Endothelial cell of umbilical vein (primary cell): ENCODE results near the gene ADCY9. TPM values are rescaled to one million over a fixed set of nuclear protein-coding genes. Genes with fewer than 3 reads are reported as not detected.

ENCODE experiments used
- BruUV-seq: library from RNA; stranded (reverse); fragments of 400-500 nt; replicated peaks from 2 replicates; lab custom pipeline; 2021; lab: Mats Ljungman, UMichigan
- CTCF ChIA-PET: fragments of 300-600, 350-600 bp; sonication (Branson Sonifier 250); formaldehyde crosslinking; loops from one replicate; lab custom pipeline; 2021; ENCODE audit warnings: antibody characterized with exemption, inconsistent platforms; lab: Charles Lee
- POLR2A ChIA-PET: fragments of 300-600, 350-600 bp; sonication (Branson Sonifier 250); formaldehyde crosslinking; loops from one replicate; lab custom pipeline; 2021; ENCODE audit warnings: antibody characterized with exemption, inconsistent platforms; lab: Charles Lee
- DNase-seq: peaks from one replicate; pipeline ENCODE4 v3.0.0-alpha.2; 2011; ENCODE audit warnings: low read depth, low spot score
- FAIRE-seq: peaks from 2 replicates; lab custom pipeline; 2011; peaks lifted over from hg19 to GRCh38; lab: Jason Lieb, UNC
- H2AFZ ChIP-seq: 2 replicates; pipeline ENCODE4 v1.6.0; 2012; ENCODE audit warnings: low read depth, low read length, control low read depth, inconsistent platforms
- H3K27ac ChIP-seq: 2 replicates; pipeline ENCODE4 v1.5.1; 2011; ENCODE audit warnings: low read depth, mild to moderate bottlenecking, control low read depth, low read length, moderate library complexity; ENCODE audit not compliant: insufficient read depth
- H3K27me3 ChIP-seq, 2 experiments: 2 replicates each; pipeline versions ENCODE4 v1.6.0 to v1.6.1; 2011; ENCODE audit warnings: low read length in 2 of 2, mixed read lengths in 1 of 2; ENCODE audit not compliant: control insufficient read depth in 2 of 2, insufficient read depth in 2 of 2
- H3K36me3 ChIP-seq, 2 experiments: 2 replicates in 1 of 2; 3 replicates in 1 of 2; pipeline ENCODE4 v1.5.1; 2011; ENCODE audit warnings: low read length in 2 of 2, mild to moderate bottlenecking in 1 of 2, moderate library complexity in 1 of 2; ENCODE audit not compliant: control insufficient read depth in 2 of 2, insufficient read depth in 2 of 2; ENCODE audit errors: extremely low read depth in 1 of 2
- H3K4me1 ChIP-seq: 3 replicates; pipeline ENCODE4 v1.5.1; 2011; ENCODE audit warnings: mild to moderate bottlenecking, low read length; ENCODE audit not compliant: control insufficient read depth, insufficient read depth; ENCODE audit errors: extremely low read depth
- H3K4me2 ChIP-seq: 2 replicates; pipeline ENCODE4 v1.6.1; 2011; ENCODE audit warnings: low read length, control low read depth, mixed read lengths; ENCODE audit not compliant: insufficient read depth
- H3K4me3 ChIP-seq, 3 experiments: fragments of 200-600 bp in 1 of 3; sonication (generic), shearing (Covaris generic) in 1 of 3; replicated peaks in 1 of 3; 2 replicates each; pipeline ENCODE4 v1.5.1; 2011 to 2016; ENCODE audit warnings: control low read depth in 3 of 3, low read length in 3 of 3, mild to moderate bottlenecking in 2 of 3, inconsistent platforms in 1 of 3, low read depth in 1 of 3, moderate library complexity in 1 of 3; ENCODE audit not compliant: insufficient read depth in 1 of 3
- H3K79me2 ChIP-seq: 2 replicates; pipeline ENCODE4 v1.6.0; 2012; ENCODE audit warnings: low read length, inconsistent platforms; ENCODE audit not compliant: control insufficient read depth, insufficient read depth
- H3K9ac ChIP-seq: replicated peaks from 2 replicates; pipeline ENCODE3; 2011; ENCODE audit warnings: low read length, control low read depth; ENCODE audit not compliant: insufficient read depth; ENCODE audit errors: extremely low read depth
- H3K9me1 ChIP-seq: replicated peaks from 3 replicates; pipeline ENCODE4 v1.6.0; 2011; ENCODE audit warnings: mild to moderate bottlenecking, low read length; ENCODE audit not compliant: control insufficient read depth, insufficient read depth; ENCODE audit errors: extremely low read depth
- H3K9me3 ChIP-seq: replicated peaks from 2 replicates; pipeline ENCODE4 v1.5.1; 2012; ENCODE audit warnings: low read length, inconsistent platforms; ENCODE audit not compliant: control insufficient read depth, insufficient read depth
- H4K20me1 ChIP-seq: replicated peaks from 2 replicates; pipeline ENCODE3; 2011; ENCODE audit warnings: mild to moderate bottlenecking, low read length; ENCODE audit not compliant: control insufficient read depth, insufficient read depth; ENCODE audit errors: extremely low read depth
- CTCF ChIP-seq, 2 donors: IDR thresholded peaks; 1 replicate in 1 of 2; 2 replicates in 1 of 2; pipeline ENCODE4 v1.5.1; 2011; ENCODE audit warnings: low read length in 2 of 2, mild to moderate bottlenecking in 2 of 2, moderate library complexity in 2 of 2, control low read depth in 1 of 2, inconsistent platforms in 1 of 2, low read depth in 1 of 2; ENCODE audit not compliant: insufficient read depth in 1 of 2; ENCODE audit errors: extremely low read depth in 1 of 2
- FOS ChIP-seq: IDR thresholded peaks from 2 replicates; pipeline ENCODE4 v1.6.1; 2011; ENCODE audit warnings: mild to moderate bottlenecking, low read length, moderate library complexity, borderline replicate concordance; ENCODE audit not compliant: insufficient read depth
- GATA2 ChIP-seq: IDR thresholded peaks from 2 replicates; pipeline ENCODE4 v1.7.0; 2011; ENCODE audit warnings: low read depth, mild to moderate bottlenecking, moderate library complexity, mixed read lengths, low read length; ENCODE audit not compliant: insufficient read length, insufficient read depth
- JUN ChIP-seq: IDR thresholded peaks from 2 replicates; pipeline ENCODE4 v1.6.1; 2011; ENCODE audit warnings: borderline replicate concordance, low read depth; ENCODE audit not compliant: insufficient read length, insufficient read depth
- MAX ChIP-seq: IDR thresholded peaks from 2 replicates; pipeline ENCODE4 v1.6.1; 2011; ENCODE audit not compliant: insufficient read depth, insufficient read length
- POLR2A ChIP-seq: IDR thresholded peaks from 2 replicates; pipeline ENCODE4 v1.6.1; 2012; ENCODE audit warnings: low read depth, mild to moderate bottlenecking, control low read depth, low read length
- POLR2AphosphoS5 ChIP-seq: IDR thresholded peaks from 2 replicates; pipeline ENCODE4 v1.6.1; 2012; ENCODE audit warnings: low read depth, mild to moderate bottlenecking, control low read depth, low read length, moderate library complexity; ENCODE audit not compliant: insufficient read depth
- dilution Hi-C: fragments of 300-500 bp; cut with MboI; formaldehyde crosslinking; loops from one replicate; pipeline ENCODE4 v1.15.0; 2019; ENCODE audit warnings: low sequenced_read_pairs; ENCODE audit not compliant: extremely low pct_ligation_motif_present
- intact Hi-C: fragments of 100-400 bp; cut with micrococcal nuclease; formaldehyde crosslinking; loops from one replicate; pipeline ENCODE4 v1.10.0; 2022
- polyA plus RNA-seq, 4 experiments: library from polyadenylated mRNA; depleted of rRNA in 3 of 4; stranded (reverse) in 3 of 4; unstranded in 1 of 4; fragments of >200 nt; gene quantifications; 2 replicates each; pipeline versions ENCODE4 v1.2.1 to v1.2.3, GENCODE V29; 2011 to 2012; ENCODE audit warnings: missing spikeins in 1 of 4
- total RNA-seq: library from RNA; stranded (reverse); gene quantifications from 2 replicates; pipeline ENCODE4 v1.2.3, GENCODE V29; 2021

Gene ADCY9
- total and polyA plus RNA-seq, 2 donors (not counting 3 experiments of a cell fraction or from before 2014, with no cell fraction given): 6.8 to 14.0 TPM

- Histone ChIP-seq H3K9me1 (no peaks in the 10 kb centered on the region), H2AFZ (no peak overlapping the region), H3K9me3 (no peaks in the 10 kb centered on the region), H3K79me2 (no peaks in the 10 kb centered on the region), H3K4me2 (no peak overlapping the region), H3K9ac (no peak overlapping the region), H3K27me3 (no peaks in the 10 kb centered on the region), H4K20me1 (no peaks in the 10 kb centered on the region), H3K36me3 (no peaks in the 10 kb centered on the region), H3K27ac (no peak overlapping the region), H3K4me3 (no peak overlapping the region), H3K4me1 (no peaks in the 10 kb centered on the region)
- FAIRE-seq: no peak
- BruUV-seq: no TSS peak
- ChIA-PET POLR2A (no interaction called here), CTCF (no interaction called here)
- dilution Hi-C loops: no loop called here
- TF ChIP-seq JUN (no peak), POLR2A (no peak), MAX (no peak), CTCF (IDR thresholded peaks at IDR 0.05; ENCODE audit: extremely low read depth in 1 of 2, insufficient read depth in 1 of 2, low read depth in 1 of 2, low read length in 2 of 2) (no peak), POLR2AphosphoS5 (no peak), GATA2 (no peak)
- intact Hi-C loops: no loop called here
- DNase-seq: no peak
These were observed 25.4 kb upstream of the ADCY9 start for GRCh38 chr16:4141604-4142003.

GRCh38 chr16:4140652-4141051, 24.4 kb upstream of the ADCY9 start:
- Histone ChIP-seq H3K79me2 (no peaks in the 10 kb centered on the region), H3K4me2 (no peak overlapping the region), H3K9me1 (no peaks in the 10 kb centered on the region), H3K4me3 (no peak overlapping the region), H2AFZ (no peak overlapping the region), H3K9me3 (no peaks in the 10 kb centered on the region), H3K4me1 (no peaks in the 10 kb centered on the region), H3K9ac (no peak overlapping the region), H3K36me3 (no peaks in the 10 kb centered on the region), H3K27me3 (peaks cover 0 to 4% of the 10 kb centered on the region in 2 experiments), H3K27ac (no peak overlapping the region), H4K20me1 (no peaks in the 10 kb centered on the region)
- no peak for TF ChIP-seq MAX
- TF ChIP-seq FOS: no peak
- TF ChIP-seq CTCF (IDR thresholded peaks at IDR 0.05; ENCODE audit: extremely low read depth in 1 of 2, insufficient read depth in 1 of 2, low read depth in 1 of 2, low read length in 2 of 2): no peak
- no peak for TF ChIP-seq GATA2
- no peak for TF ChIP-seq JUN
- no peak for TF ChIP-seq POLR2AphosphoS5
- TF ChIP-seq POLR2A: no peak
- intact Hi-C loops (no loop called here), dilution Hi-C loops (no loop called here)
- FAIRE-seq (no peak), DNase-seq (peak; percentile 15)
- CTCF ChIA-PET: no interaction called here
- POLR2A ChIA-PET: interaction anchor here (0.7 kb wide), 1 partner anchor 129 kb away, joined by 5 read pairs; no protein-coding TSS in a partner anchor
- BruUV-seq: no TSS peak
